IPS-18a (cell line): ENCODE results near the gene KLHL22.

ENCODE experiments used
- H3K27ac ChIP-seq: one replicate; pipeline ENCODE4 v1.5.1; 2013; ENCODE audit warnings: low read length
- H3K27me3 ChIP-seq: one replicate; pipeline ENCODE4 v1.6.1; 2013; ENCODE audit warnings: mild to moderate bottlenecking, low read length; ENCODE audit not compliant: control insufficient read depth, insufficient read depth
- H3K36me3 ChIP-seq: one replicate; pipeline ENCODE4 v1.6.1; 2013; ENCODE audit warnings: low read depth, low read length; ENCODE audit not compliant: control insufficient read depth
- H3K4me1 ChIP-seq: one replicate; pipeline ENCODE4 v1.6.1; 2013; ENCODE audit warnings: low read depth, low read length; ENCODE audit not compliant: control insufficient read depth
- H3K4me3 ChIP-seq: one replicate; pipeline ENCODE4 v1.5.1; 2013; ENCODE audit warnings: low read length
- H3K9ac ChIP-seq: one replicate; pipeline ENCODE4 v1.6.1; 2013; ENCODE audit warnings: mild to moderate bottlenecking, low read length, moderate library complexity
- H3K9me3 ChIP-seq: one replicate; pipeline ENCODE4 v1.6.1; 2013; ENCODE audit warnings: low read depth, low read length; ENCODE audit not compliant: control insufficient read depth

KLHL22 gene

GRCh38 chr22:20431511-20432192 is 63.9 kb downstream of the KLHL22 start:
- Histone ChIP-seq H3K4me3 (peak overlapping the region; percentile 45), H3K36me3 (no peaks in the 10 kb centered on the region), H3K9ac (no peak overlapping the region), H3K27ac (no peak overlapping the region), H3K4me1 (peaks cover 10% of the 10 kb centered on the region), H3K27me3 (peaks cover 85% of the 10 kb centered on the region), H3K9me3 (no peaks in the 10 kb centered on the region)

- Histone ChIP-seq H3K9me3 (no peaks in the 10 kb centered on the region), H3K4me3 (peak overlapping the region; percentile 45), H3K4me1 (peaks cover 10% of the 10 kb centered on the region), H3K36me3 (no peaks in the 10 kb centered on the region), H3K9ac (no peak overlapping the region), H3K27ac (no peak overlapping the region), H3K27me3 (peaks cover 77% of the 10 kb centered on the region)
These were observed 64.7 kb downstream of the KLHL22 start for GRCh38 chr22:20430720-20431510.

GRCh38 chr22:20430101-20430719 is 65.4 kb downstream of the KLHL22 start:
- Histone ChIP-seq H3K4me1 (peaks cover 10% of the 10 kb centered on the region), H3K9ac (no peak overlapping the region), H3K36me3 (no peaks in the 10 kb centered on the region), H3K27ac (no peak overlapping the region), H3K27me3 (peaks cover 70% of the 10 kb centered on the region), H3K9me3 (no peaks in the 10 kb centered on the region), H3K4me3 (peak overlapping the region; percentile 45)

- Histone ChIP-seq H3K4me1 (peaks cover 10% of the 10 kb centered on the region), H3K27ac (no peak overlapping the region), H3K4me3 (peak overlapping the region; percentile 49), H3K36me3 (no peaks in the 10 kb centered on the region), H3K9me3 (no peaks in the 10 kb centered on the region), H3K27me3 (peaks cover 63% of the 10 kb centered on the region), H3K9ac (no peak overlapping the region)
These were observed 66.1 kb downstream of the KLHL22 start for GRCh38 chr22:20429254-20430100.

- Histone ChIP-seq H3K27ac (no peak overlapping the region), H3K36me3 (no peaks in the 10 kb centered on the region), H3K27me3 (peaks cover 55% of the 10 kb centered on the region), H3K4me1 (peaks cover 13% of the 10 kb centered on the region), H3K9me3 (no peaks in the 10 kb centered on the region), H3K9ac (no peak overlapping the region), H3K4me3 (no peak overlapping the region)
These were observed 66.9 kb downstream of the KLHL22 start for GRCh38 chr22:20428496-20429253.

GRCh38 chr22:20427945-20428417 is 67.6 kb downstream of the KLHL22 start:
- H3K4me3 ChIP-seq: no peak overlapping the region
- H3K9me3 ChIP-seq: no peaks in the 10 kb centered on the region
- H3K27ac ChIP-seq: no peak overlapping the region
- H3K4me1 ChIP-seq: peaks cover 13% of the 10 kb centered on the region
- H3K27me3 ChIP-seq: peaks cover 48% of the 10 kb centered on the region
- no peak overlapping the region for H3K9ac ChIP-seq
- H3K36me3 ChIP-seq: no peaks in the 10 kb centered on the region

GRCh38 chr22:20427104-20427944 is 68.3 kb downstream of the KLHL22 start:
- no peak overlapping the region for H3K4me3 ChIP-seq
- peaks cover 13% of the 10 kb centered on the region for H3K4me1 ChIP-seq
- no peaks in the 10 kb centered on the region for H3K36me3 ChIP-seq
- no peaks in the 10 kb centered on the region for H3K9me3 ChIP-seq
- no peak overlapping the region for H3K9ac ChIP-seq
- peaks cover 41% of the 10 kb centered on the region for H3K27me3 ChIP-seq
- no peak overlapping the region for H3K27ac ChIP-seq

GRCh38 chr22:20426259-20426615 is 69.4 kb downstream of the KLHL22 start:
- Histone ChIP-seq H3K9me3 (no peaks in the 10 kb centered on the region), H3K27ac (no peak overlapping the region), H3K36me3 (no peaks in the 10 kb centered on the region), H3K27me3 (peaks cover 31% of the 10 kb centered on the region), H3K4me3 (no peak overlapping the region), H3K9ac (no peak overlapping the region), H3K4me1 (peaks cover 13% of the 10 kb centered on the region)

GRCh38 chr22:20425566-20426258 is 69.9 kb downstream of the KLHL22 start:
- Histone ChIP-seq H3K27me3 (peaks cover 25% of the 10 kb centered on the region), H3K36me3 (no peaks in the 10 kb centered on the region), H3K4me1 (peaks cover 13% of the 10 kb centered on the region)

More at GRCh38 chr22:20425566-20426258, 69.9 kb downstream of the KLHL22 start:
- Histone ChIP-seq H3K9me3 (no peaks in the 10 kb centered on the region), H3K9ac (no peak overlapping the region), H3K27ac (no peak overlapping the region), H3K4me3 (no peak overlapping the region)
